HG03460 (cell line): ENCODE measurements around the gene NEK2.
"Not testable (repeated sequence)": the region's sequence is repeated elsewhere in the genome, so short reads cannot be mapped to it uniquely, and the experiment has no call there.

ENCODE experiments used
- ATAC-seq: cut with Tn5 transposase; IDR thresholded peaks from one replicate; pipeline ENCODE4 v1.9.1; 2021; ENCODE audit not compliant: unreplicated experiment

Gene NEK2

GRCh38 chr1:211675230-211676105, at the start of gene NEK2:
NEK2 (minus strand) TSS chr1:211675621; CDS start chr1:211675479, 142 bp downstream.
- peak; percentile 97 for ATAC-seq

GRCh38 chr1:211724687-211725196, 49.3 kb upstream of the NEK2 start:
- ATAC-seq, result no peak

GRCh38 chr1:211723273-211723672, 47.9 kb upstream of the NEK2 start:
- no peak for ATAC-seq

GRCh38 chr1:211722277-211723175, 47.1 kb upstream of the NEK2 start:
- no peak for ATAC-seq

GRCh38 chr1:211716555-211716954, 41.1 kb upstream of the NEK2 start:
- ATAC-seq, result not testable (repeated sequence)

- ATAC-seq, result no peak
Observed at GRCh38 chr1:211715971-211716370, 40.5 kb upstream of the NEK2 start.

GRCh38 chr1:211714154-211714553, 38.7 kb upstream of the NEK2 start:
- no peak for ATAC-seq

- ATAC-seq, result no peak
Observed at GRCh38 chr1:211713231-211713630, 37.8 kb upstream of the NEK2 start.

GRCh38 chr1:211711315-211711705, 35.9 kb upstream of the NEK2 start:
- no peak for ATAC-seq

- no peak for ATAC-seq
Observed at GRCh38 chr1:211710566-211711314, 35.3 kb upstream of the NEK2 start.

- no peak for ATAC-seq
Observed at GRCh38 chr1:211708926-211709325, 33.5 kb upstream of the NEK2 start.

- no peak for ATAC-seq
Observed at GRCh38 chr1:211708006-211708405, 32.6 kb upstream of the NEK2 start.

GRCh38 chr1:211705467-211706091, 30.2 kb upstream of the NEK2 start:
- no peak for ATAC-seq

- no peak for ATAC-seq
Observed at GRCh38 chr1:211704543-211704942, 29.1 kb upstream of the NEK2 start.

GRCh38 chr1:211703812-211704537, 28.6 kb upstream of the NEK2 start:
- ATAC-seq, result no peak

- no peak for ATAC-seq
Observed at GRCh38 chr1:211701733-211702132, 26.3 kb upstream of the NEK2 start.

- no peak for ATAC-seq
Observed at GRCh38 chr1:211699059-211699458, 23.6 kb upstream of the NEK2 start.

GRCh38 chr1:211698161-211699026, 23.0 kb upstream of the NEK2 start:
- peak; percentile 33 for ATAC-seq

GRCh38 chr1:211697356-211697755, 21.9 kb upstream of the NEK2 start:
- ATAC-seq, result peak; percentile 84
